HG03558 (cell line): ENCODE measurements around the gene BTN2A1.
"Not testable (repeated sequence)": the region's sequence is repeated elsewhere in the genome, so short reads cannot be mapped to it uniquely, and the experiment has no call there.

Experiments
- ATAC-seq: cut with Tn5 transposase; IDR thresholded peaks from one replicate; pipeline ENCODE4 v1.9.1; 2021; ENCODE audit warnings: moderate number of reproducible peaks; ENCODE audit not compliant: unreplicated experiment; ENCODE audit errors: extremely low read depth

BTN2A1 gene

GRCh38 chr6:26457806-26458688, at the start of gene BTN2A1:
Gene BTN2A1, plus strand, starts transcription at chr6:26457955. Its CDS starts 682 bp downstream, at chr6:26458637.
- peak; percentile 91 for ATAC-seq

- no peak for ATAC-seq
These were observed 48.7 kb upstream of the BTN2A1 start for GRCh38 chr6:26408828-26409730.

DNA sequence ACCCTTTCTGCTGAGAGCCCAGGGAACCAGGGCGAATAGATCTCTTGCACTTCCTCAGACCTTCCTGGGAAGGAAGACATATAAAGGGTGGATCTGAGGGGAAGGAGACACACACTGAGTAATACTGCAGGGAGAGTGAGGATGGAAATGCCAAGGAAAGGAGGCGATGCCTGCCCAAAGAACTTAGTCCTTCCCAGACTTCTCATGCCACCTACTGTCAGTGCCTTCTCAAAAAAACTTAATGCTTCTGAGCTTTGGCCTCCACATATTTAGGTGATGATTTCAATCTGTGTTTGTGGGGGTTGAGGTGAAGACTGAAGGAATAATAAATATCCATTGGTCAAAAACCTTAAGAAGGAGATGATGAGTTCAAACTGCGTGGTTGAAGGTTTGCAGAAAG, 46.0 kb upstream of the BTN2A1 start:
- ATAC-seq = no peak

- ATAC-seq = no peak
These were observed 45.5 kb upstream of the BTN2A1 start for GRCh38 chr6:26412228-26412627.

- no peak for ATAC-seq
These were observed 44.8 kb upstream of the BTN2A1 start for GRCh38 chr6:26412954-26413353.

DNA sequence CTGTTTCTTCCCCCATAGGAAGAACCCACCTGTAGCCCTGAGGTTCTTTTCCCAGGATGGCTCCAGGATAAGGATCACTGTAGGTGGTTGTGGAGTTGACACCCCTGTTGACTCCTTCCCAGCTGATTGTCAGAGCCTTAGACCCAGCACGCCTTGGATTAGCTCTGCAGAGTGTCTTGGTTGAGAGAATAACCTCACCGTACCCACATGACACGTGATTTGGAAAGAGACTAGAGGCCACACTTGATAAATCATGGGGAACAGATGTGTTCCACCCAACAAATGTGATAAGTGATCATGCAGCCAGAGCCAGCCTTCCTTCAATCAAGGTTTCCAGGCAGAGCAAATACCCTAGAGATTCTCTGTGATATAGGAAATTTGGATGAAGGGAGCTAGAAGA, 43.5 kb upstream of the BTN2A1 start:
- no peak for ATAC-seq

- ATAC-seq = no peak
These were observed 42.6 kb upstream of the BTN2A1 start for GRCh38 chr6:26415036-26415614.

DNA sequence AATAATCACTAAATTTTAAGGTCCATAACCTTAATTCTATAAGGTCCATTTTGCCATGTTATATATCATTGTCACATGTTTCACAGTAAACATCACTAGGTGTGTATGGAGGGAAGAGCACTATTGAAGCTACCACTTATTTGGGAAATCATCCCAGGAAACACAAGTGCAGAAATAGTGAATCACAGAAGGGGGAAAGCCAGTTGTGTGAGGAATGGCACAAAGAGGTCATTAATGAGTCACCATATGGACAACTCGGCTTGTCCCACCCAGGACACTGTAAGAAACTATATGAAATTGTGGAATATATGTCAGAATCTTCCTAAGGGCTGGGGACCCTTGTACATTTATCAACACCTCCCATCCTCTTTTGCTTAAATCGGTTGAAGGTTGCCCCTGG, 42.0 kb upstream of the BTN2A1 start:
- no peak for ATAC-seq

- no peak for ATAC-seq
These were observed 41.5 kb upstream of the BTN2A1 start for GRCh38 chr6:26416288-26416687.

DNA sequence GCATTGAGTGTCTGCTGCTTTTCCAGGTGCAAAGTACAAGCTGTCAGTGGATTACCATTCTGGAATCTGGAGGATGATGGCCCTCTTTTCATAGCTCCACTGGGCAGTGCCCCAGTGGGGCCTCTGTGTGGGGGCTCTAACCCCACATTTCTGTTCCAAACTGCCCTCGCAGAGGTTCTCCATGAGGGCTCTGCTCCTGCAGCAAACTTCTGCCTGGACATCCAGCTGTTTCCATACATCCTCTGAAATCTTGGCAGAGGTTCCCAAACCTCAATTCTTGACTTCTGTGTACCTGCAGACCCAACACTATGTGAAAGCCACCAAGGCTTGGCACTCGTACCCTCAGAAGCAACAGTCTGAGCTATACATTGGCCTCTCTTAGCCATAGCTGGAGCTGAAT, 39.7 kb upstream of the BTN2A1 start:
- not testable (repeated sequence) for ATAC-seq

- not testable (repeated sequence) for ATAC-seq
These were observed 39.0 kb upstream of the BTN2A1 start for GRCh38 chr6:26418795-26419194.

- no peak for ATAC-seq
These were observed 37.0 kb upstream of the BTN2A1 start for GRCh38 chr6:26420688-26421171.

GRCh38 chr6:26421259-26422144, 36.3 kb upstream of the BTN2A1 start:
- peak; percentile 56 for ATAC-seq

DNA sequence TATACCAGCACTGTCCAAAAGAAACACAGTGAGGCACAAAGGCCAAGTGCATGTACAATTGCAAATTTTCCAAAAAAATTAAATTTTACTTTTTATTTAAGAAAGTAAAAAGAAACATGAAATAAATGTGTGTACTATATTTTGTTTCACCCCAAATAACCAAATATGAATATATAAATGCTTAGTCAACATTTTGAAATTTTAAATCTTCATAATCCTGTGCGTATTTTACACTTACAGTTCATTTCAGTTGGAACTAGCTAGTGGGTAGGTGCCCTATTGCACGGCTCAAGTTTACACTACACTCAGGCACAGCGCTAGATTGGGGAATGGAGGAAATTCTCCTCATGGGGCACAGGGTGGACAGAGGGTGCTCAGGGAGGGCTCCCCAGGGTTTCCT, 35.4 kb upstream of the BTN2A1 start:
- no peak for ATAC-seq

- ATAC-seq = no peak
These were observed 30.9 kb upstream of the BTN2A1 start for GRCh38 chr6:26426691-26427450.

- ATAC-seq = no peak
These were observed 30.3 kb upstream of the BTN2A1 start for GRCh38 chr6:26427451-26427809.

DNA sequence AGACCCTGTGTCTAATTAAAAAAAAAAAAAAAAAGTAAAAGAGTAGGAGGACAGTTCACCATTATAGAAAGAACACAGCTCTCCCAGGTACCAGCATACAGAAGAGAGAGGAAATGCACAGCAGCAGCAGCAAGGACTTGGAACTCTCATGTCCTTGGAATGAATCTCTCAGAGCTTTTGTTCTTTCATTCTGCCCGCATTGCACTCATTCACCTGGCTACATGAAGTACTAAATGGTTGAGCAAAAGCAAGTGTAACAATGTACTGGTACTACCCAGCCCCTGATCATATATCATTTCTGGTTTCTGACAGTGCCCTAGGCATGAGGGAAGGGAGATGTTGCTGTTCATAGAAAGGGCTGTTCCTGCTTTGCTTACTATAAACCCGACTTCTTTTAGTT, 29.5 kb upstream of the BTN2A1 start:
- ATAC-seq = no peak

GRCh38 chr6:26430787-26431186, 27.0 kb upstream of the BTN2A1 start:
- no peak for ATAC-seq
